C4-2B (cell line): Measurements from ENCODE around the gene PRR36.
A peak's percentile ranks its signal among the peaks of the same experiment; 100 is the strongest.

Experiments
- CTCF ChIP-seq: fragments of 450-650 bp; conservative IDR thresholded peaks from 2 replicates; pipeline ENCODE4 v1.5.1; 2017; ENCODE audit warnings: mild to moderate bottlenecking
- ZFX ChIP-seq: fragments of 450-650 bp; IDR thresholded peaks from 2 replicates; pipeline ENCODE4 v1.6.1; 2017

- TF ChIP-seq CTCF = no peak
- TF ChIP-seq ZFX = peak; percentile 37; the same call in 1 of the 2 replicates
Observed at GRCh38 chr19:7920519-7921301, 46.5 kb upstream of the PRR36 start.
